B cell (primary cell): Measurements from ENCODE around the gene RIF1. TPM values are rescaled to one million over a fixed set of nuclear protein-coding genes. Genes with fewer than 3 reads are reported as not detected.

ENCODE experiments used
- ATAC-seq: fragments of 200-7000 bp; cut with Tn5 transposase; one replicate; pipeline ENCODE4 v1.10.0; 2021; ENCODE audit warnings: low read depth, mild to moderate bottlenecking, moderate number of reproducible peaks, moderate library complexity
- CTCF ChIA-PET: fragments of 350-600 bp; sonication (Branson Sonifier 250); formaldehyde crosslinking; loops from one replicate; lab custom pipeline; 2021; ENCODE audit warnings: antibody characterized with exemption, inconsistent platforms; lab: Charles Lee
- POLR2A ChIA-PET: fragments of 350-600 bp; sonication (Branson Sonifier 250); formaldehyde crosslinking; loops from one replicate; lab custom pipeline; 2021; ENCODE audit warnings: antibody characterized with exemption; lab: Charles Lee
- DNase-seq: peaks from one replicate; pipeline ENCODE4 v3.0.0; 2013
- H2AFZ ChIP-seq: 2 replicates; pipeline ENCODE4 v1.6.1; 2012; ENCODE audit warnings: mild to moderate bottlenecking, low read depth, low read length; ENCODE audit not compliant: insufficient read depth, poor library complexity, severe bottlenecking
- H3K27ac ChIP-seq, 2 donors: 1 replicate in 1 of 2; 2 replicates in 1 of 2; pipeline ENCODE4 v1.5.1; 2012 to 2013; ENCODE audit warnings: low read length in 2 of 2, mild to moderate bottlenecking in 2 of 2, moderate library complexity in 1 of 2
- H3K27me3 ChIP-seq, 4 experiments: fragments of 200-600 bp in 1 of 4; sonication (generic) in 1 of 4; replicated peaks in 1 of 4; 1 replicate in 2 of 4; 2 replicates in 2 of 4; pipeline versions ENCODE4 v1.6.1 to v1.7.0; 2013 to 2016; ENCODE audit warnings: low read length in 3 of 4, mild to moderate bottlenecking in 2 of 4, mixed read lengths in 1 of 4, moderate library complexity in 1 of 4; ENCODE audit not compliant: insufficient read depth in 4 of 4, control insufficient read depth in 3 of 4; ENCODE audit errors: control extremely low read depth in 1 of 4
- H3K36me3 ChIP-seq, 2 experiments: replicated peaks in 1 of 2; 1 replicate in 1 of 2; 2 replicates in 1 of 2; pipeline versions ENCODE4 v1.6.1 to v1.7.1; 2013; ENCODE audit warnings: low read length in 1 of 2; ENCODE audit not compliant: insufficient read depth in 2 of 2, control insufficient read depth in 1 of 2; ENCODE audit errors: control extremely low read depth in 1 of 2, extremely low read depth in 1 of 2
- H3K4me1 ChIP-seq, 2 donors: fragments of 200-600 bp in 1 of 2; sonication (generic) in 1 of 2; 1 replicate in 1 of 2; 2 replicates in 1 of 2; pipeline versions ENCODE4 v1.5.1 to v1.6.1; 2013 to 2017; ENCODE audit warnings: low read length in 2 of 2; ENCODE audit not compliant: control insufficient read depth in 2 of 2, insufficient read depth in 2 of 2
- H3K4me2 ChIP-seq: replicated peaks from 2 replicates; pipeline ENCODE3; 2012; ENCODE audit warnings: mild to moderate bottlenecking, low read depth, low read length; ENCODE audit not compliant: poor library complexity, severe bottlenecking
- H3K4me3 ChIP-seq, 5 experiments: fragments of 200-600 bp in 1 of 5; sonication (generic) in 1 of 5; 1 replicate in 3 of 5; 2 replicates in 2 of 5; pipeline versions ENCODE4 v1.5.1 to v1.7.0; 2011 to 2016; ENCODE audit warnings: low read length in 4 of 5, mild to moderate bottlenecking in 4 of 5, low read depth in 2 of 5, control low read depth in 1 of 5, moderate library complexity in 1 of 5; ENCODE audit not compliant: insufficient read depth in 1 of 5; ENCODE audit errors: control extremely low read depth in 1 of 5, extremely low read depth in 1 of 5
- H3K79me2 ChIP-seq: fragments of 200-600 bp; sonication (generic); one replicate; pipeline ENCODE4 v1.6.0; 2016; ENCODE audit warnings: low read length; ENCODE audit not compliant: control insufficient read depth, insufficient read depth
- H3K9ac ChIP-seq: fragments of 200-600 bp; sonication (generic); 2 replicates; pipeline ENCODE4 v1.6.1; 2017; ENCODE audit warnings: mild to moderate bottlenecking, low read length, moderate library complexity
- H3K9me3 ChIP-seq, 3 donors: one replicate each; pipeline versions ENCODE4 v1.6.1 to v1.7.1; 2013; ENCODE audit warnings: low read length in 2 of 3; ENCODE audit not compliant: control insufficient read depth in 2 of 3, insufficient read depth in 1 of 3; ENCODE audit errors: control extremely low read depth in 1 of 3
- H4K20me1 ChIP-seq: 2 replicates; pipeline ENCODE4 v1.6.0; 2012; ENCODE audit warnings: mild to moderate bottlenecking, low read length; ENCODE audit not compliant: insufficient read depth, control insufficient read depth, poor library complexity, severe bottlenecking
- H3K27ac Mint-ChIP-seq: one replicate; pipeline ENCODE4 v1.8.0; 2021; ENCODE audit warnings: mixed read lengths
- H3K27me3 Mint-ChIP-seq: one replicate; pipeline ENCODE4 v1.8.0; 2021; ENCODE audit warnings: mixed read lengths
- H3K4me1 Mint-ChIP-seq: one replicate; pipeline ENCODE4 v1.8.0; 2021; ENCODE audit warnings: mixed read lengths
- H3K4me3 Mint-ChIP-seq: one replicate; pipeline ENCODE4 v1.8.0; 2021; ENCODE audit warnings: mixed read lengths
- H3K9me3 Mint-ChIP-seq: one replicate; pipeline ENCODE4 v1.8.0; 2022; ENCODE audit warnings: mixed read lengths; ENCODE audit not compliant: insufficient read depth
- EZH2 ChIP-seq: IDR thresholded peaks from 2 replicates; pipeline ENCODE4 v1.6.1; 2012; ENCODE audit warnings: borderline replicate concordance, low read depth, mild to moderate bottlenecking, moderate library complexity, low read length; ENCODE audit not compliant: insufficient read depth, poor library complexity, severe bottlenecking
- WGBS: methylation state at CpG from one replicate; pipeline ENCODE4 v1.1.5; 2013; ENCODE audit warnings: missing lambda C conversion rate; ENCODE audit not compliant: insufficient coverage; 5-methylcytosine and 5-hydroxymethylcytosine counted together
- intact Hi-C: fragments of 100-400 bp; cut with micrococcal nuclease; formaldehyde crosslinking; loops from one replicate; pipeline ENCODE4 v1.10.0; 2022
- polyA plus RNA-seq: library from polyadenylated mRNA; depleted of rRNA; stranded (reverse); fragments of >200 nt; gene quantifications from 2 replicates; pipeline ENCODE4 v1.2.3, GENCODE V29; 2012
- total RNA-seq, 2 donors: library from RNA; stranded (reverse); fragments of 120-200 nt in 1 of 2; gene quantifications; 1 replicate in 1 of 2; 2 replicates in 1 of 2; pipeline versions ENCODE4 v1.2.3 to v1.2.4, GENCODE V29; 2013 to 2022
- TF ChIP-seq, protein P1 (sequence below): fragments of 200-600 bp; IDR thresholded peaks from one replicate; pipeline ENCODE4 v1.8.0; 2022; ENCODE audit warnings: antibody characterized with exemption, mild to moderate bottlenecking

The RIF1 gene
- total and polyA plus RNA-seq, 2 donors (not counting 1 experiment from before 2014, with no cell fraction given) = 3.3 to 60.5 TPM

DNA sequence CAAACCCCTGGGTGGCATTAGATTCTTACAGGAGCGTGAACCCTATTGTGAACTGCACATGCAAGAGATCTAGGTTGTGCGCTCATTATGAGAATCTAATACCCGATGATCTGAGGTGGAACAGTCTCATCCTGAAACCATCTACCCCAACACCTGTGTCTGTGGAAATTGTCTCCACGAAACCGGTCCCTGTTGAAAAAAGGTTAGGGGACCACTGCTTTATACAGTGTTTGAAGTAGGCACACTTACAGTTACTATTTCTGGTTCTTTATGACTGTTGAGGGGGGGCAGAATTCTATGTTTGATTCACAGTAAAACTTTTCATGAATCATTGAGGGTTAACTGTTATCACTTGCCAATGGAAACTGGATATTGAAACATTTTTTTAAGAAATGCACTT, 72.0 kb downstream of the RIF1 start:
- H3K4me3 ChIP-seq = no peak overlapping the region
- H4K20me1 ChIP-seq = no peaks in the 10 kb centered on the region
- no peak overlapping the region for H3K9ac ChIP-seq
- no peak for TF ChIP-seq EZH2
- TF ChIP-seq, protein P1, sequence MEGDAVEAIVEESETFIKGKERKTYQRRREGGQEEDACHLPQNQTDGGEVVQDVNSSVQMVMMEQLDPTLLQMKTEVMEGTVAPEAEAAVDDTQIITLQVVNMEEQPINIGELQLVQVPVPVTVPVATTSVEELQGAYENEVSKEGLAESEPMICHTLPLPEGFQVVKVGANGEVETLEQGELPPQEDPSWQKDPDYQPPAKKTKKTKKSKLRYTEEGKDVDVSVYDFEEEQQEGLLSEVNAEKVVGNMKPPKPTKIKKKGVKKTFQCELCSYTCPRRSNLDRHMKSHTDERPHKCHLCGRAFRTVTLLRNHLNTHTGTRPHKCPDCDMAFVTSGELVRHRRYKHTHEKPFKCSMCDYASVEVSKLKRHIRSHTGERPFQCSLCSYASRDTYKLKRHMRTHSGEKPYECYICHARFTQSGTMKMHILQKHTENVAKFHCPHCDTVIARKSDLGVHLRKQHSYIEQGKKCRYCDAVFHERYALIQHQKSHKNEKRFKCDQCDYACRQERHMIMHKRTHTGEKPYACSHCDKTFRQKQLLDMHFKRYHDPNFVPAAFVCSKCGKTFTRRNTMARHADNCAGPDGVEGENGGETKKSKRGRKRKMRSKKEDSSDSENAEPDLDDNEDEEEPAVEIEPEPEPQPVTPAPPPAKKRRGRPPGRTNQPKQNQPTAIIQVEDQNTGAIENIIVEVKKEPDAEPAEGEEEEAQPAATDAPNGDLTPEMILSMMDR = no peak
- H3K36me3 ChIP-seq = peaks cover 0 to 18% of the 10 kb centered on the region in 2 experiments
- no peaks in the 10 kb centered on the region for H3K9me3 Mint-ChIP-seq
- H3K79me2 ChIP-seq = no peaks in the 10 kb centered on the region
- POLR2A ChIA-PET = no interaction called here
- CTCF ChIA-PET = interaction anchor here (1.6 kb wide), 1 partner anchor 9 kb away, joined by 3 read pairs; no protein-coding TSS in a partner anchor
- no peak overlapping the region for H3K27ac ChIP-seq
- peaks cover 0 to 3% (median 0%) of the 10 kb centered on the region in 3 donors for H3K9me3 ChIP-seq
- no peak overlapping the region for H3K4me2 ChIP-seq
- ATAC-seq (no peak), DNase-seq (no peak)
- H3K27ac Mint-ChIP-seq = no peak overlapping the region
- intact Hi-C loops = no loop called here
- H3K27me3 Mint-ChIP-seq = no peaks in the 10 kb centered on the region
- no peak overlapping the region for H3K4me3 Mint-ChIP-seq
- WGBS = no CpG with 5 or more reads among the region's 5 CpGs
- H3K27me3 ChIP-seq = no peaks in the 10 kb centered on the region
- no peaks in the 10 kb centered on the region for H3K4me1 ChIP-seq
- H3K4me1 Mint-ChIP-seq = peaks cover 6% of the 10 kb centered on the region
- H2AFZ ChIP-seq = no peak overlapping the region

DNA sequence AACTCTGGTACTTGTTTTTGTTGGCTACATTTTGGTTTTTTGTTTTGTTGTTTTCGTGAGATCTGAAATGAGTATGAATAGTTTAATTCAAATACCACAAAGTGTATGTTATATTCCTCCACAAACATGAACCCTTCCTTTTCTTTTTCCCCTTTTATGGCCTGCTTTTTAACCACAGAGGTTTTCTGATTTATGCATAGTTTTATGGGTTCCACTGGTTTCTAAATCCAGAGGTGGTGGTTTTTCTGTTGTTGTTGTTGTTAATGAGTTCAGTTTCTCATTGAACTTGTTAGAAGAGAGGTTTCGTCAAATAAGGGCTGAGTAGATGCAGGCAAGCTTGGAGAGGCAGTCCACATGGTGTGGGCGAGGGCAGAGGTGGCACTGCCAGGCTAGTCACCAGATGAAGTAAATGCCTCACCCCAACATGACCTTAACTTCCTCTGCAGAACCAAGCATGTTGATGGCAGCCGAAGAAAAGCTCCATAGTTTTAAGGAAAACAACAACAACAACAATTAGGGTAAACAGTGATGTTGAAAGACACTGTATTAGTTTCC, 72.5 kb downstream of the RIF1 start:
- POLR2A ChIA-PET = no interaction called here
- intact Hi-C loops = no loop called here
- TF ChIP-seq EZH2 = no peak
- TF ChIP-seq, protein P1 = no peak
- H4K20me1 ChIP-seq = no peaks in the 10 kb centered on the region
- H3K36me3 ChIP-seq = peaks cover 0 to 18% of the 10 kb centered on the region in 2 experiments
- H3K9me3 Mint-ChIP-seq = no peaks in the 10 kb centered on the region
- no peaks in the 10 kb centered on the region for H3K27me3 ChIP-seq
- peaks cover 6% of the 10 kb centered on the region for H3K4me1 Mint-ChIP-seq
- ATAC-seq (no peak), DNase-seq (no peak)
- H2AFZ ChIP-seq = no peak overlapping the region
- no peak overlapping the region for H3K27ac Mint-ChIP-seq
- H3K4me3 Mint-ChIP-seq = no peak overlapping the region
- CTCF ChIA-PET = no interaction called here
- no peaks in the 10 kb centered on the region for H3K27me3 Mint-ChIP-seq
- H3K4me3 ChIP-seq = no peak overlapping the region
- H3K27ac ChIP-seq = no peak overlapping the region
- H3K4me2 ChIP-seq = no peak overlapping the region
- WGBS = 17% methylated on average over 1 of the region's 4 CpGs
- H3K79me2 ChIP-seq = no peaks in the 10 kb centered on the region
- no peaks in the 10 kb centered on the region for H3K4me1 ChIP-seq
- peaks cover 0 to 3% (median 2%) of the 10 kb centered on the region in 3 donors for H3K9me3 ChIP-seq
- H3K9ac ChIP-seq = no peak overlapping the region
